ENCODE measurements around the gene TET1. TPM values are rescaled to one million over a fixed set of nuclear protein-coding genes. Genes with fewer than 3 reads are reported as not detected.

TET1 gene
- total and polyA plus RNA-seq, 9 of the 15 experiments (the other 6 are each of a cell fraction or from before 2014, with no cell fraction given) = 2.6 to 21.3 (median 11.6) TPM

DNA sequence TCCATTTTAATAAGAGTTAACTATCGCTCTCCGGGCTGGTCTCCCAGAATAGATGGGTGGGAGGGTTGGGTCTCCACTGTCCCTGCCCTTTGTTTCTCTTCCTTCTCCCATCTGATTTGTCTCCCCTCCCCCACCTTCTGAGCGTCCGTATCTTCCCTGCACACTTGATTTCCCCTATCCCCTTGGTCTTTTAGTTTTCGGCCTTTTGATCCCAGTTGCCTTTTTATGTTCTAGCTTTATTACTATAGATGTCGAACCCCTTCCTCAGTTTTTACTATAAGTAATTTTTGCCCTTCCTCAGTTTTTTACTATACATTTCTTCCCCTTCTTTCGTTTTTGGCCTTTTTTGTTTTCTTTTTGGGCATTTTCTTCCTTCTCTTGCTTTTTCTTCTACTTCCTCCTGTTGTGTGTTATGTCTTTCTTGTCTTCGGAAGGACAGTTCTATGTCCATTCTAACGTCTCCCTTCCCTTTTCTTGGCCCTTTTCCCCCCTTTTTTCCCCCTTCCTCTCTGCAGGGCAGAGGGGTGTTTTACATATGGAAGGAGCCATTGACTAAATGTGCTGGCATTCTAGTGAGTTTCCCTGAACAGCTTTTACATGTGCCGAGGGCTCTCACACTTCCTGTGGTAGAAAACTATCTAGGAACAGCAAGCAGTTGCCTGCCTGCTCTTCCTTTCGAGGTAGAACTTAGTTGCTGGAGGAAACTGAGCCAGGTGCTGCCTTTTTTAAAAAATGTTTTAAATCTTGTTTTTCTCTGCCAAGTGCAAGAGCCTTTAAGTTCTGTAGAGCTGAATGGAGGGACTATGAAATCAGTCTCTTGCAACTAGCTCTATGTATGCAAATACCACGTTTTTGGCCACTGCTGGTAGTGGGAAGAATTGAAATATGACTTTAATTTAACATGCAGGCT lies 2.8 kb downstream of the TET1 start (continued):
- TF ChIP-seq, protein P1, sequence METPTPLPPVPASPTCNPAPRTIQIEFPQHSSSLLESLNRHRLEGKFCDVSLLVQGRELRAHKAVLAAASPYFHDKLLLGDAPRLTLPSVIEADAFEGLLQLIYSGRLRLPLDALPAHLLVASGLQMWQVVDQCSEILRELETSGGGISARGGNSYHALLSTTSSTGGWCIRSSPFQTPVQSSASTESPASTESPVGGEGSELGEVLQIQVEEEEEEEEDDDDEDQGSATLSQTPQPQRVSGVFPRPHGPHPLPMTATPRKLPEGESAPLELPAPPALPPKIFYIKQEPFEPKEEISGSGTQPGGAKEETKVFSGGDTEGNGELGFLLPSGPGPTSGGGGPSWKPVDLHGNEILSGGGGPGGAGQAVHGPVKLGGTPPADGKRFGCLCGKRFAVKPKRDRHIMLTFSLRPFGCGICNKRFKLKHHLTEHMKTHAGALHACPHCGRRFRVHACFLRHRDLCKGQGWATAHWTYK (CRISPR knock-in tag; IDR thresholded peaks at IDR 0.05) = peak; percentile 49; the same call in 1 of the 2 replicates
- TF ChIP-seq ASH1L (IDR thresholded peaks at IDR 0.05; ENCODE audit: borderline replicate concordance, low read depth, partially characterized antibody) = peak; percentile 78
- TF ChIP-seq ARNT (IDR thresholded peaks at IDR 0.05) = peak; percentile 73 to 85
- no peak for TF ChIP-seq EWSR1 (IDR thresholded peaks at IDR 0.05; ENCODE audit: borderline replicate concordance, low read depth, partially characterized antibody)
- peak; percentile 96 for TF ChIP-seq LEF1 (IDR thresholded peaks at IDR 0.05)
- TF ChIP-seq, protein P2, sequence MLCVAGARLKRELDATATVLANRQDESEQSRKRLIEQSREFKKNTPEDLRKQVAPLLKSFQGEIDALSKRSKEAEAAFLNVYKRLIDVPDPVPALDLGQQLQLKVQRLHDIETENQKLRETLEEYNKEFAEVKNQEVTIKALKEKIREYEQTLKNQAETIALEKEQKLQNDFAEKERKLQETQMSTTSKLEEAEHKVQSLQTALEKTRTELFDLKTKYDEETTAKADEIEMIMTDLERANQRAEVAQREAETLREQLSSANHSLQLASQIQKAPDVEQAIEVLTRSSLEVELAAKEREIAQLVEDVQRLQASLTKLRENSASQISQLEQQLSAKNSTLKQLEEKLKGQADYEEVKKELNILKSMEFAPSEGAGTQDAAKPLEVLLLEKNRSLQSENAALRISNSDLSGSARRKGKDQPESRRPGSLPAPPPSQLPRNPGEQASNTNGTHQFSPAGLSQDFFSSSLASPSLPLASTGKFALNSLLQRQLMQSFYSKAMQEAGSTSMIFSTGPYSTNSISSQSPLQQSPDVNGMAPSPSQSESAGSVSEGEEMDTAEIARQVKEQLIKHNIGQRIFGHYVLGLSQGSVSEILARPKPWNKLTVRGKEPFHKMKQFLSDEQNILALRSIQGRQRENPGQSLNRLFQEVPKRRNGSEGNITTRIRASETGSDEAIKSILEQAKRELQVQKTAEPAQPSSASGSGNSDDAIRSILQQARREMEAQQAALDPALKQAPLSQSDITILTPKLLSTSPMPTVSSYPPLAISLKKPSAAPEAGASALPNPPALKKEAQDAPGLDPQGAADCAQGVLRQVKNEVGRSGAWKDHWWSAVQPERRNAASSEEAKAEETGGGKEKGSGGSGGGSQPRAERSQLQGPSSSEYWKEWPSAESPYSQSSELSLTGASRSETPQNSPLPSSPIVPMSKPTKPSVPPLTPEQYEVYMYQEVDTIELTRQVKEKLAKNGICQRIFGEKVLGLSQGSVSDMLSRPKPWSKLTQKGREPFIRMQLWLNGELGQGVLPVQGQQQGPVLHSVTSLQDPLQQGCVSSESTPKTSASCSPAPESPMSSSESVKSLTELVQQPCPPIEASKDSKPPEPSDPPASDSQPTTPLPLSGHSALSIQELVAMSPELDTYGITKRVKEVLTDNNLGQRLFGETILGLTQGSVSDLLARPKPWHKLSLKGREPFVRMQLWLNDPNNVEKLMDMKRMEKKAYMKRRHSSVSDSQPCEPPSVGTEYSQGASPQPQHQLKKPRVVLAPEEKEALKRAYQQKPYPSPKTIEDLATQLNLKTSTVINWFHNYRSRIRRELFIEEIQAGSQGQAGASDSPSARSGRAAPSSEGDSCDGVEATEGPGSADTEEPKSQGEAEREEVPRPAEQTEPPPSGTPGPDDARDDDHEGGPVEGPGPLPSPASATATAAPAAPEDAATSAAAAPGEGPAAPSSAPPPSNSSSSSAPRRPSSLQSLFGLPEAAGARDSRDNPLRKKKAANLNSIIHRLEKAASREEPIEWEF (CRISPR knock-in tag; IDR thresholded peaks at IDR 0.05) = no peak
- TF ChIP-seq, protein P3, sequence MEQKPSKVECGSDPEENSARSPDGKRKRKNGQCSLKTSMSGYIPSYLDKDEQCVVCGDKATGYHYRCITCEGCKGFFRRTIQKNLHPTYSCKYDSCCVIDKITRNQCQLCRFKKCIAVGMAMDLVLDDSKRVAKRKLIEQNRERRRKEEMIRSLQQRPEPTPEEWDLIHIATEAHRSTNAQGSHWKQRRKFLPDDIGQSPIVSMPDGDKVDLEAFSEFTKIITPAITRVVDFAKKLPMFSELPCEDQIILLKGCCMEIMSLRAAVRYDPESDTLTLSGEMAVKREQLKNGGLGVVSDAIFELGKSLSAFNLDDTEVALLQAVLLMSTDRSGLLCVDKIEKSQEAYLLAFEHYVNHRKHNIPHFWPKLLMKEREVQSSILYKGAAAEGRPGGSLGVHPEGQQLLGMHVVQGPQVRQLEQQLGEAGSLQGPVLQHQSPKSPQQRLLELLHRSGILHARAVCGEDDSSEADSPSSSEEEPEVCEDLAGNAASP (IDR thresholded peaks at IDR 0.05) = no peak
- TF ChIP-seq, protein P4, sequence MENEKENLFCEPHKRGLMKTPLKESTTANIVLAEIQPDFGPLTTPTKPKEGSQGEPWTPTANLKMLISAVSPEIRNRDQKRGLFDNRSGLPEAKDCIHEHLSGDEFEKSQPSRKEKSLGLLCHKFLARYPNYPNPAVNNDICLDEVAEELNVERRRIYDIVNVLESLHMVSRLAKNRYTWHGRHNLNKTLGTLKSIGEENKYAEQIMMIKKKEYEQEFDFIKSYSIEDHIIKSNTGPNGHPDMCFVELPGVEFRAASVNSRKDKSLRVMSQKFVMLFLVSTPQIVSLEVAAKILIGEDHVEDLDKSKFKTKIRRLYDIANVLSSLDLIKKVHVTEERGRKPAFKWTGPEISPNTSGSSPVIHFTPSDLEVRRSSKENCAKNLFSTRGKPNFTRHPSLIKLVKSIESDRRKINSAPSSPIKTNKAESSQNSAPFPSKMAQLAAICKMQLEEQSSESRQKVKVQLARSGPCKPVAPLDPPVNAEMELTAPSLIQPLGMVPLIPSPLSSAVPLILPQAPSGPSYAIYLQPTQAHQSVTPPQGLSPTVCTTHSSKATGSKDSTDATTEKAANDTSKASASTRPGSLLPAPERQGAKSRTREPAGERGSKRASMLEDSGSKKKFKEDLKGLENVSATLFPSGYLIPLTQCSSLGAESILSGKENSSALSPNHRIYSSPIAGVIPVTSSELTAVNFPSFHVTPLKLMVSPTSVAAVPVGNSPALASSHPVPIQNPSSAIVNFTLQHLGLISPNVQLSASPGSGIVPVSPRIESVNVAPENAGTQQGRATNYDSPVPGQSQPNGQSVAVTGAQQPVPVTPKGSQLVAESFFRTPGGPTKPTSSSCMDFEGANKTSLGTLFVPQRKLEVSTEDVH (IDR thresholded peaks at IDR 0.05; ENCODE audit: low read depth, partially characterized antibody) = peak; percentile 73
- no peak for TF ChIP-seq TCF7 (IDR thresholded peaks at IDR 0.05; ENCODE audit: borderline replicate concordance)
- TF ChIP-seq RFX7 (CRISPR knock-in tag; IDR thresholded peaks at IDR 0.05) = no peak
- peak; percentile 68 for TF ChIP-seq RBM39 (optimal IDR thresholded peaks at IDR 0.05; ENCODE audit: low read depth, low read length)
- peak; percentile 62 for TF ChIP-seq HDAC2 (IDR thresholded peaks at IDR 0.05)
- no peak for TF ChIP-seq ETV6 (IDR thresholded peaks at IDR 0.05; ENCODE audit: borderline replicate concordance in 1 of 2, low read depth in 2 of 2, low read length in 1 of 2)
- TF ChIP-seq ETV6 (CRISPR knock-in tag; IDR thresholded peaks at IDR 0.05; ENCODE audit: borderline replicate concordance) = no peak
- TF ChIP-seq HDAC6 (IDR thresholded peaks at IDR 0.05; ENCODE audit: low read depth, low read length) = no peak
- no peak for TF ChIP-seq ZZZ3 (IDR thresholded peaks at IDR 0.05)

Measured in K562 (cell line).